Measurements from ENCODE around the gene ADPGK. TPM values are rescaled to one million over a fixed set of nuclear protein-coding genes. Genes with fewer than 3 reads are reported as not detected.

ADPGK gene
- total and polyA plus RNA-seq, 4 donors, result 53.9 to 102 (median 92.4) TPM

- 35 to 65% methylated on average over 9 of the region's 9 CpGs for WGBS, 2 donors
- H3K9ac ChIP-seq (ENCODE audit: insufficient read depth in 1 of 2, low read length in 2 of 2), result no peak overlapping the region
- TF ChIP-seq CTCF (IDR thresholded peaks at IDR 0.05; ENCODE audit: control extremely low read depth, extremely low read depth), result no peak
- ATAC-seq (ENCODE audit: insufficient read depth, low FRiP score), result no peak
- H3K27ac ChIP-seq (ENCODE audit: low read depth in 1 of 2, low read length in 1 of 2), result no peak overlapping the region
- H3K4me3 ChIP-seq, result no peak overlapping the region
- no peaks in the 10 kb centered on the region for H3K9me3 ChIP-seq (ENCODE audit: control insufficient read depth in 4 of 4, insufficient read depth in 3 of 4, low read length in 3 of 4)
- H3K27me3 ChIP-seq (ENCODE audit: control insufficient read depth in 3 of 3, insufficient read depth in 3 of 3, low read length in 2 of 3), result no peaks in the 10 kb centered on the region
- peaks cover 28 to 41% (median 33%) of the 10 kb centered on the region in 4 donors for H3K36me3 ChIP-seq (ENCODE audit: control insufficient read depth in 4 of 4, insufficient read depth in 4 of 4, low read length in 4 of 4)
- DNase-seq, result peak in 1 of 3 donors; percentile 1
- H3K4me1 ChIP-seq (ENCODE audit: control insufficient read depth in 5 of 5, insufficient read depth in 5 of 5, low read length in 5 of 5), result no peaks in the 10 kb centered on the region
Observed at GRCh38 chr15:72751751-72752455, 31.7 kb downstream of the ADPGK start.

- DNase-seq (no peak), ATAC-seq (ENCODE audit: insufficient read depth, low FRiP score) (no peak)
- Histone ChIP-seq H3K36me3 (ENCODE audit: control insufficient read depth in 4 of 4, insufficient read depth in 4 of 4, low read length in 4 of 4) (peaks cover 13 to 23% (median 20%) of the 10 kb centered on the region in 4 donors), H3K27me3 (ENCODE audit: control insufficient read depth in 3 of 3, insufficient read depth in 3 of 3, low read length in 2 of 3) (no peaks in the 10 kb centered on the region), H3K4me1 (ENCODE audit: control insufficient read depth in 5 of 5, insufficient read depth in 5 of 5, low read length in 5 of 5) (no peaks in the 10 kb centered on the region), H3K4me3 (no peak overlapping the region), H3K9me3 (ENCODE audit: control insufficient read depth in 4 of 4, insufficient read depth in 3 of 4, low read length in 3 of 4) (no peaks in the 10 kb centered on the region), H3K9ac (ENCODE audit: insufficient read depth in 1 of 2, low read length in 2 of 2) (no peak overlapping the region), H3K27ac (ENCODE audit: low read depth in 1 of 2, low read length in 1 of 2) (no peak overlapping the region)
- TF ChIP-seq CTCF (IDR thresholded peaks at IDR 0.05; ENCODE audit: control extremely low read depth, extremely low read depth), result no peak
- 97% methylated on average over 2 of the region's 2 CpGs for WGBS, 2 donors
Observed at GRCh38 chr15:72749700-72750099, 33.9 kb downstream of the ADPGK start.

GRCh38 chr15:72740219-72740618 lies 43.3 kb downstream of the ADPGK start:
- Histone ChIP-seq H3K9ac (ENCODE audit: insufficient read depth in 1 of 2, low read length in 2 of 2) (no peak overlapping the region), H3K27me3 (ENCODE audit: control insufficient read depth in 3 of 3, insufficient read depth in 3 of 3, low read length in 2 of 3) (no peaks in the 10 kb centered on the region), H3K9me3 (ENCODE audit: control insufficient read depth in 4 of 4, insufficient read depth in 3 of 4, low read length in 3 of 4) (no peaks in the 10 kb centered on the region), H3K4me1 (ENCODE audit: control insufficient read depth in 5 of 5, insufficient read depth in 5 of 5, low read length in 5 of 5) (no peaks in the 10 kb centered on the region), H3K4me3 (no peak overlapping the region), H3K27ac (ENCODE audit: low read depth in 1 of 2, low read length in 1 of 2) (no peak overlapping the region), H3K36me3 (ENCODE audit: control insufficient read depth in 4 of 4, insufficient read depth in 4 of 4, low read length in 4 of 4) (peaks cover 9 to 35% (median 26%) of the 10 kb centered on the region in 4 donors)
- DNase-seq (no peak), ATAC-seq (ENCODE audit: insufficient read depth, low FRiP score) (no peak)
- TF ChIP-seq CTCF (IDR thresholded peaks at IDR 0.05; ENCODE audit: control extremely low read depth, extremely low read depth), result no peak
- 70 to 71% methylated on average over 1 of the region's 1 CpG for WGBS, 2 donors
